GM12873 (cell line): ENCODE results near the gene PPP1R1A.

Experiments
- CTCF ChIP-seq: IDR thresholded peaks from 2 replicates; pipeline ENCODE4 v1.5.1; 2012; ENCODE audit warnings: low read depth, mild to moderate bottlenecking, moderate library complexity, low read length, control low read depth; ENCODE audit not compliant: insufficient read depth; ENCODE audit errors: missing control alignments

PPP1R1A gene

GRCh38 chr12:54608769-54609168 is 20.3 kb upstream of the PPP1R1A start:
- no peak for TF ChIP-seq CTCF

GRCh38 chr12:54608156-54608555 is 19.7 kb upstream of the PPP1R1A start:
- TF ChIP-seq CTCF: no peak

DNA sequence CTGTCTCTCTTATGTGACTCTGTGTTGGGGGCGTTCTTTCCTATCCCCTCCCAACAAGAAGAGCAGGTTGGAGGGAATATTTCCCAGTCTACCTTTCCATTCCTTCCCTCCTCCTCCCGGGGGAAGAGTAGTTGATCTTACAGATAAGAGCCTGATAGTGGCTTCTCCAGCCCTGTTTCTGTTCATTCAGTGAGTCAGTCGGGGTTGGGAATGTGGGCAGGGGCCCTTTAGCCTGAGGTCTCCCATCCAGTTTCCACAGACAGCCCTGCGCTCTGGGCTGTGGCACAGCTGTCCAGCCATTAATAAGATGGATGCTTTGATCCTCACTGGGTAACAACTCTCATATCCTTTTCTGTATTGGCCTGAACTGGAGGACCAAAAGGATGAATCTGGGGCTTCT is 18.1 kb upstream of the PPP1R1A start:
- TF ChIP-seq CTCF: no peak

- TF ChIP-seq CTCF: no peak
Measured at GRCh38 chr12:54605138-54605970, 16.9 kb upstream of the PPP1R1A start.

DNA sequence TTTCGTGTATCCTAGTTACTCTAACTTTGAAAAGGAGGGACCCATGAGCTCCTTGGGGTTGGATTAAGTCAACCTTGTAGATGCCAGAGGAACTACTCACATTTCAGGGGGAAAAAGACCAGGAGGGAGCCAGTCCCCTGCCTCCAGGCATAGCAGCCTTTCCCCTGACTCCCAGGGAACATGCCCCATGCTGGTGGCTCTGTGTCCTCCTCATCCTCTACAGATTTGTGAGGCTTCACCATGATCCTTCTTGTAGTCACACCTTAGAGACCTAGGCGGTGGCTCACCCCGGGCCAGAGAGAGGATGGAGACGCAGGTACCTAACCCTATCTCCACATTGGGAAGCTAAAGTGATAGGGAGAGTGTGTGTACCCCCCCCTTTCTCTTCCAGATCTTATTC is 16.0 kb upstream of the PPP1R1A start:
- TF ChIP-seq CTCF: no peak

GRCh38 chr12:54603872-54604271 is 15.4 kb upstream of the PPP1R1A start:
- no peak for TF ChIP-seq CTCF

DNA sequence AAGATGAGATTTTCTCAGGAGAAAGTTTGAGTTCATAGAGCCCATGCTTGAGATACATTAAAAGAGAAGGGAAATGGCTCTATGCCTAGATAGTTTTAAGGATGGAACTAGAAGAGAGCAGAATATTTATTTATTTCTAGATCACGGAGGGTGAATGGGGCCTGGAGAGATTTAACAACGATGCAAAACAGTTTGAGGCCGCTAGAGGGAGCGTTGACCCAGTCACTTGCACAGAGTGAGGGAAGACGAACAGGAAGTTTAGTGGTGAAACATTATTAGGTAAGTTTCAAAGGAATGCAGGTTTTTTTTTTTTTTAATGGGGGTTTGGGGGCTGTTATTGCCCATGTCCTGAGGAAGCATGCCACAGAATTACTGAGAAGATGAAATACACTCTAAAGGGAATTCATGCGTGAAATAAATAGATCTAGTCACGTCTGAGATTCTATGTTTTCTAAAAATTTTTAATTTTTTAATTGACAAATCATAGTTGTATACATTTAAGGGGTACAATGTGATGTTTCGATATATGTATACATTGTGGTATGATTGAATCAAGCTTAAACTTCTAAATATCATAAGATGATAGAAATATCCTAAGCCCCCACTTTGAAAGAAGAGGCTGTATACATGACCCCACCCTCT is 14.8 kb upstream of the PPP1R1A start:
- peak; percentile 84 for TF ChIP-seq CTCF
